H9 (cell line): Measurements from ENCODE around the gene XPA. TPM values are rescaled to one million over a fixed set of nuclear protein-coding genes. Genes with fewer than 3 reads are reported as not detected.

ENCODE experiments used
- DNase-seq: peaks from one replicate; pipeline ENCODE4 v3.0.0-alpha.2; 2017
- H2AFZ ChIP-seq: one replicate; pipeline ENCODE4 v1.6.1; 2013; ENCODE audit warnings: mild to moderate bottlenecking, low read length, control low read depth, moderate library complexity
- H2AK5ac ChIP-seq: 2 replicates; pipeline ENCODE4 v1.6.1; 2013; ENCODE audit warnings: low read length, control low read depth, mixed read lengths; ENCODE audit not compliant: insufficient read length
- H2BK120ac ChIP-seq: one replicate; pipeline ENCODE4 v1.6.1; 2013; ENCODE audit warnings: low read depth, mild to moderate bottlenecking, low read length, control low read depth, inconsistent platforms; ENCODE audit not compliant: poor library complexity, severe bottlenecking
- H2BK12ac ChIP-seq: 2 replicates; pipeline ENCODE4 v1.6.1; 2013; ENCODE audit warnings: low read length, control low read depth, mixed read lengths, low read depth; ENCODE audit not compliant: insufficient read length
- H2BK15ac ChIP-seq: 2 replicates; pipeline ENCODE4 v1.6.1; 2013; ENCODE audit warnings: low read depth, low read length, control low read depth
- H2BK20ac ChIP-seq: one replicate; pipeline ENCODE4 v1.6.1; 2013; ENCODE audit warnings: low read depth, mild to moderate bottlenecking, low read length, control low read depth, inconsistent platforms; ENCODE audit not compliant: poor library complexity, severe bottlenecking
- H2BK5ac ChIP-seq: 2 replicates; pipeline ENCODE4 v1.6.1; 2013; ENCODE audit warnings: low read length, control low read depth, mixed read lengths; ENCODE audit not compliant: insufficient read length
- H3K14ac ChIP-seq: 2 replicates; pipeline ENCODE4 v1.6.1; 2013; ENCODE audit warnings: low read length, control low read depth; ENCODE audit not compliant: insufficient read depth
- H3K18ac ChIP-seq: 2 replicates; pipeline ENCODE4 v1.6.1; 2013; ENCODE audit warnings: low read depth, mild to moderate bottlenecking, mixed read lengths, low read length, control low read depth; ENCODE audit not compliant: insufficient read length
- H3K23ac ChIP-seq: 2 replicates; pipeline ENCODE4 v1.6.1; 2013; ENCODE audit warnings: low read length, control low read depth, mixed read lengths, low read depth; ENCODE audit not compliant: insufficient read length
- H3K23me2 ChIP-seq: 2 replicates; pipeline ENCODE4 v1.6.1; 2013; ENCODE audit warnings: low read depth, mild to moderate bottlenecking, mixed read lengths, low read length, control low read depth; ENCODE audit not compliant: insufficient read length, poor library complexity, severe bottlenecking
- H3K27ac ChIP-seq: 2 replicates; pipeline ENCODE4 v1.5.1; 2013; ENCODE audit warnings: low read length, control low read depth, mixed read lengths, low read depth; ENCODE audit not compliant: insufficient read length
- H3K27me3 ChIP-seq: 2 replicates; pipeline ENCODE4 v1.6.1; 2013; ENCODE audit warnings: low read length, control low read depth, inconsistent platforms; ENCODE audit not compliant: insufficient read depth
- H3K4ac ChIP-seq: 2 replicates; pipeline ENCODE4 v1.6.1; 2013; ENCODE audit warnings: low read depth, mild to moderate bottlenecking, control low read depth, inconsistent platforms, low read length, moderate library complexity
- H3K4me1 ChIP-seq: 2 replicates; pipeline ENCODE4 v1.6.1; 2013; ENCODE audit warnings: low read length, control low read depth, inconsistent platforms; ENCODE audit not compliant: insufficient read depth
- H3K4me2 ChIP-seq: 2 replicates; pipeline ENCODE4 v1.6.1; 2013; ENCODE audit warnings: low read length, control low read depth, mixed read lengths; ENCODE audit not compliant: insufficient read length, insufficient read depth
- H3K56ac ChIP-seq: 2 replicates; pipeline ENCODE4 v1.6.1; 2013; ENCODE audit warnings: low read depth, mild to moderate bottlenecking, mixed read lengths, low read length, control low read depth; ENCODE audit not compliant: insufficient read length
- H3K79me1 ChIP-seq: 2 replicates; pipeline ENCODE4 v1.6.1; 2013; ENCODE audit warnings: low read depth, mild to moderate bottlenecking, moderate library complexity, low read length, control low read depth, inconsistent platforms; ENCODE audit not compliant: insufficient read depth, poor library complexity, severe bottlenecking
- H3K79me2 ChIP-seq: 2 replicates; pipeline ENCODE4 v1.6.1; 2013; ENCODE audit warnings: low read length, control low read depth, inconsistent platforms; ENCODE audit not compliant: insufficient read depth
- H3K9ac ChIP-seq: 2 replicates; pipeline ENCODE4 v1.6.1; 2013; ENCODE audit warnings: low read length, control low read depth, mixed read lengths; ENCODE audit not compliant: insufficient read length; ENCODE audit errors: extremely low read depth
- H3K9me3 ChIP-seq: one replicate; pipeline ENCODE4 v1.6.1; 2013; ENCODE audit warnings: low read depth, low read length, inconsistent platforms; ENCODE audit not compliant: control insufficient read depth
- H3T11ph ChIP-seq: one replicate; pipeline ENCODE4 v1.6.1; 2013; ENCODE audit warnings: mild to moderate bottlenecking, low read length, control low read depth, inconsistent platforms
- H4K20me1 ChIP-seq: one replicate; pipeline ENCODE4 v1.6.1; 2013; ENCODE audit not compliant: control insufficient read depth, insufficient read length, insufficient read depth
- H4K5ac ChIP-seq: 2 replicates; pipeline ENCODE4 v1.6.1; 2013; ENCODE audit warnings: low read depth, mild to moderate bottlenecking, mixed read lengths, low read length, control low read depth; ENCODE audit not compliant: insufficient read length
- H4K8ac ChIP-seq: replicated peaks from 2 replicates; pipeline ENCODE4 v1.6.1; 2013; ENCODE audit warnings: low read length, control low read depth, mixed read lengths, low read depth; ENCODE audit not compliant: insufficient read length
- H4K91ac ChIP-seq: 2 replicates; pipeline ENCODE4 v1.6.1; 2013; ENCODE audit warnings: low read depth, mild to moderate bottlenecking, moderate library complexity, mixed read lengths, low read length, control low read depth; ENCODE audit not compliant: insufficient read length
- H3K27ac Mint-ChIP-seq, 3 experiments: 2 replicates in 2 of 3; 3 replicates in 1 of 3; pipeline ENCODE4 v1.8.0; 2020 to 2021; ENCODE audit warnings: mixed read lengths in 3 of 3, mild to moderate bottlenecking in 1 of 3, moderate library complexity in 1 of 3
- H3K27me3 Mint-ChIP-seq: 2 replicates; pipeline ENCODE4 v1.8.0; 2021; ENCODE audit warnings: low read depth, mild to moderate bottlenecking, moderate library complexity, mixed read lengths
- H3K36me3 Mint-ChIP-seq, 3 experiments: 2 replicates in 2 of 3; 3 replicates in 1 of 3; pipeline ENCODE4 v1.8.0; 2020 to 2021; ENCODE audit warnings: low read depth in 3 of 3, mixed read lengths in 3 of 3; ENCODE audit not compliant: insufficient read depth in 1 of 3
- H3K4me1 Mint-ChIP-seq, 2 experiments: 2 replicates each; pipeline ENCODE4 v1.8.0; 2020; ENCODE audit warnings: mixed read lengths in 2 of 2
- H3K4me3 Mint-ChIP-seq, 2 experiments: 2 replicates in 1 of 2; 3 replicates in 1 of 2; pipeline ENCODE4 v1.8.0; 2020 to 2021; ENCODE audit warnings: mild to moderate bottlenecking in 2 of 2, mixed read lengths in 2 of 2, moderate library complexity in 1 of 2
- H3K9me3 Mint-ChIP-seq, 2 experiments: 2 replicates in 1 of 2; 3 replicates in 1 of 2; pipeline ENCODE4 v1.8.0; 2020; ENCODE audit warnings: mild to moderate bottlenecking in 2 of 2, mixed read lengths in 2 of 2, moderate library complexity in 1 of 2
- WGBS: extraction: QIAGEN DNeasy Blood & Tissue Kit; methylation state at CpG from one replicate; pipeline ENCODE4 v1.1.7; 2013; ENCODE audit warnings: missing lambda C conversion rate, low lambda C conversion rate, mixed read lengths; ENCODE audit not compliant: insufficient read length; ENCODE audit errors: extremely low coverage; 5-methylcytosine and 5-hydroxymethylcytosine counted together
- total RNA-seq: library from RNA; stranded (reverse); gene quantifications from 2 replicates; pipeline ENCODE4 v1.2.1, GENCODE V29; 2021
- TF ChIP-seq, protein P1 (sequence below): fragments of 200-600 bp; sonication (generic); conservative IDR thresholded peaks from 3 replicates; pipeline ENCODE4 v1.8.0; 2021; ENCODE audit warnings: antibody characterized with exemption, mild to moderate bottlenecking

Gene XPA
- total RNA-seq, 1 experiment from 2014 or later = 6.6 TPM

DNA sequence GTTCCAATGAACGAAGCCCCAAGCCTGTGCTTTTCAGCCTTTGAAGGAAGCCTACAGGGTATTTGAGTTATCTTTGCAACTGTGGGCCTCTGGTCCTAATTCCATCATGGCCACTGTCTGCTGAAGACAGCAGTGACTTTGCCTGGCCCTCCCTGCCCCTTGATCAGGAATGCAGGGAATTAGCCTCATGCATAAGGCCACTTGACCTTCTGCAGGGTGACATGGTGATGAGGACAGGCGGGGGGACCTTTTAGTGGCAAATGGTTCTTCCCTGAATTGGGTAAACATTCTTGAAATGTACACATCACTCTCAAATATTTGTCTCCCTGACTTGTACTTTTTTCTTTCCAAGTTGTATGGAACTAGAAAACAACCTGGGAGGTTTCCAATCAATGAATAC is 25.2 kb upstream of the XPA start:
- WGBS = no CpG with 5 or more reads among the region's 2 CpGs
- no peak overlapping the region for H3K4ac ChIP-seq
- H3K9me3 Mint-ChIP-seq = peaks cover 0 to 4% of the 10 kb centered on the region in 2 experiments; a peak in 3 of 5 replicates
- no peak overlapping the region for H3K9ac ChIP-seq
- no peaks in the 10 kb centered on the region for H3K79me1 ChIP-seq
- H3T11ph ChIP-seq = no peak overlapping the region
- H2BK20ac ChIP-seq = no peak overlapping the region
- no peak overlapping the region for H3K14ac ChIP-seq
- no peaks in the 10 kb centered on the region for H3K79me2 ChIP-seq
- H3K36me3 Mint-ChIP-seq = 0 out of 7 replicates have a peak, but pooled peaks cover 0 to 3% (median 0%) of the 10 kb centered on the region in 3 experiments
- H2BK120ac ChIP-seq = no peak overlapping the region
- H4K91ac ChIP-seq = no peak overlapping the region
- H3K4me1 Mint-ChIP-seq = no peaks in the 10 kb centered on the region
- no peak overlapping the region for H2BK15ac ChIP-seq
- no peak overlapping the region for H2BK5ac ChIP-seq
- no peaks in the 10 kb centered on the region for H3K23me2 ChIP-seq
- H3K4me1 ChIP-seq = no peaks in the 10 kb centered on the region
- no peak overlapping the region for H3K27ac ChIP-seq
- no peak overlapping the region for H4K8ac ChIP-seq
- no peak overlapping the region for H3K27ac Mint-ChIP-seq
- no peak overlapping the region for H2AFZ ChIP-seq
- no peak overlapping the region for H2BK12ac ChIP-seq
- H4K20me1 ChIP-seq = no peaks in the 10 kb centered on the region
- peaks cover 5% of the 10 kb centered on the region for H3K9me3 ChIP-seq
- H3K23ac ChIP-seq = no peak overlapping the region
- no peak overlapping the region for H3K56ac ChIP-seq
- H3K27me3 ChIP-seq = no peaks in the 10 kb centered on the region
- H4K5ac ChIP-seq = no peak overlapping the region
- H3K4me2 ChIP-seq = no peak overlapping the region
- H2AK5ac ChIP-seq = no peak overlapping the region
- DNase-seq = no peak
- peaks cover 56% of the 10 kb centered on the region for H3K27me3 Mint-ChIP-seq
- H3K4me3 Mint-ChIP-seq = no peak overlapping the region
- TF ChIP-seq, protein P1, sequence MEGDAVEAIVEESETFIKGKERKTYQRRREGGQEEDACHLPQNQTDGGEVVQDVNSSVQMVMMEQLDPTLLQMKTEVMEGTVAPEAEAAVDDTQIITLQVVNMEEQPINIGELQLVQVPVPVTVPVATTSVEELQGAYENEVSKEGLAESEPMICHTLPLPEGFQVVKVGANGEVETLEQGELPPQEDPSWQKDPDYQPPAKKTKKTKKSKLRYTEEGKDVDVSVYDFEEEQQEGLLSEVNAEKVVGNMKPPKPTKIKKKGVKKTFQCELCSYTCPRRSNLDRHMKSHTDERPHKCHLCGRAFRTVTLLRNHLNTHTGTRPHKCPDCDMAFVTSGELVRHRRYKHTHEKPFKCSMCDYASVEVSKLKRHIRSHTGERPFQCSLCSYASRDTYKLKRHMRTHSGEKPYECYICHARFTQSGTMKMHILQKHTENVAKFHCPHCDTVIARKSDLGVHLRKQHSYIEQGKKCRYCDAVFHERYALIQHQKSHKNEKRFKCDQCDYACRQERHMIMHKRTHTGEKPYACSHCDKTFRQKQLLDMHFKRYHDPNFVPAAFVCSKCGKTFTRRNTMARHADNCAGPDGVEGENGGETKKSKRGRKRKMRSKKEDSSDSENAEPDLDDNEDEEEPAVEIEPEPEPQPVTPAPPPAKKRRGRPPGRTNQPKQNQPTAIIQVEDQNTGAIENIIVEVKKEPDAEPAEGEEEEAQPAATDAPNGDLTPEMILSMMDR = no peak
- no peak overlapping the region for H3K18ac ChIP-seq
